Endothelial cell of umbilical vein (primary cell): ENCODE measurements around the gene PRKCZ. TPM values are rescaled to one million over a fixed set of nuclear protein-coding genes. Genes with fewer than 3 reads are reported as not detected.

ENCODE experiments used
- BruUV-seq: library from RNA; stranded (reverse); fragments of 400-500 nt; replicated peaks from 2 replicates; lab custom pipeline; 2021; lab: Mats Ljungman, UMichigan
- CTCF ChIA-PET: fragments of 300-600, 350-600 bp; sonication (Branson Sonifier 250); formaldehyde crosslinking; loops from one replicate; lab custom pipeline; 2021; ENCODE audit warnings: antibody characterized with exemption, inconsistent platforms; lab: Charles Lee
- POLR2A ChIA-PET: fragments of 300-600, 350-600 bp; sonication (Branson Sonifier 250); formaldehyde crosslinking; loops from one replicate; lab custom pipeline; 2021; ENCODE audit warnings: antibody characterized with exemption, inconsistent platforms; lab: Charles Lee
- DNase-seq: peaks from one replicate; pipeline ENCODE4 v3.0.0-alpha.2; 2011; ENCODE audit warnings: low read depth, low spot score
- FAIRE-seq: peaks from 2 replicates; lab custom pipeline; 2011; peaks lifted over from hg19 to GRCh38; lab: Jason Lieb, UNC
- H2AFZ ChIP-seq: 2 replicates; pipeline ENCODE4 v1.6.0; 2012; ENCODE audit warnings: low read depth, low read length, control low read depth, inconsistent platforms
- H3K27ac ChIP-seq: 2 replicates; pipeline ENCODE4 v1.5.1; 2011; ENCODE audit warnings: low read depth, mild to moderate bottlenecking, control low read depth, low read length, moderate library complexity; ENCODE audit not compliant: insufficient read depth
- H3K27me3 ChIP-seq, 2 experiments: 2 replicates each; pipeline versions ENCODE4 v1.6.0 to v1.6.1; 2011; ENCODE audit warnings: low read length in 2 of 2, mixed read lengths in 1 of 2; ENCODE audit not compliant: control insufficient read depth in 2 of 2, insufficient read depth in 2 of 2
- H3K36me3 ChIP-seq, 2 experiments: 2 replicates in 1 of 2; 3 replicates in 1 of 2; pipeline ENCODE4 v1.5.1; 2011; ENCODE audit warnings: low read length in 2 of 2, mild to moderate bottlenecking in 1 of 2, moderate library complexity in 1 of 2; ENCODE audit not compliant: control insufficient read depth in 2 of 2, insufficient read depth in 2 of 2; ENCODE audit errors: extremely low read depth in 1 of 2
- H3K4me1 ChIP-seq: 3 replicates; pipeline ENCODE4 v1.5.1; 2011; ENCODE audit warnings: mild to moderate bottlenecking, low read length; ENCODE audit not compliant: control insufficient read depth, insufficient read depth; ENCODE audit errors: extremely low read depth
- H3K4me2 ChIP-seq: 2 replicates; pipeline ENCODE4 v1.6.1; 2011; ENCODE audit warnings: low read length, control low read depth, mixed read lengths; ENCODE audit not compliant: insufficient read depth
- H3K4me3 ChIP-seq, 3 experiments: fragments of 200-600 bp in 1 of 3; sonication (generic), shearing (Covaris generic) in 1 of 3; replicated peaks in 1 of 3; 2 replicates each; pipeline ENCODE4 v1.5.1; 2011 to 2016; ENCODE audit warnings: control low read depth in 3 of 3, low read length in 3 of 3, mild to moderate bottlenecking in 2 of 3, inconsistent platforms in 1 of 3, low read depth in 1 of 3, moderate library complexity in 1 of 3; ENCODE audit not compliant: insufficient read depth in 1 of 3
- H3K79me2 ChIP-seq: 2 replicates; pipeline ENCODE4 v1.6.0; 2012; ENCODE audit warnings: low read length, inconsistent platforms; ENCODE audit not compliant: control insufficient read depth, insufficient read depth
- H3K9ac ChIP-seq: replicated peaks from 2 replicates; pipeline ENCODE3; 2011; ENCODE audit warnings: low read length, control low read depth; ENCODE audit not compliant: insufficient read depth; ENCODE audit errors: extremely low read depth
- H3K9me1 ChIP-seq: replicated peaks from 3 replicates; pipeline ENCODE4 v1.6.0; 2011; ENCODE audit warnings: mild to moderate bottlenecking, low read length; ENCODE audit not compliant: control insufficient read depth, insufficient read depth; ENCODE audit errors: extremely low read depth
- H3K9me3 ChIP-seq: replicated peaks from 2 replicates; pipeline ENCODE4 v1.5.1; 2012; ENCODE audit warnings: low read length, inconsistent platforms; ENCODE audit not compliant: control insufficient read depth, insufficient read depth
- H4K20me1 ChIP-seq: replicated peaks from 2 replicates; pipeline ENCODE3; 2011; ENCODE audit warnings: mild to moderate bottlenecking, low read length; ENCODE audit not compliant: control insufficient read depth, insufficient read depth; ENCODE audit errors: extremely low read depth
- CTCF ChIP-seq, 2 donors: IDR thresholded peaks; 1 replicate in 1 of 2; 2 replicates in 1 of 2; pipeline ENCODE4 v1.5.1; 2011; ENCODE audit warnings: low read length in 2 of 2, mild to moderate bottlenecking in 2 of 2, moderate library complexity in 2 of 2, control low read depth in 1 of 2, inconsistent platforms in 1 of 2, low read depth in 1 of 2; ENCODE audit not compliant: insufficient read depth in 1 of 2; ENCODE audit errors: extremely low read depth in 1 of 2
- EZH2 ChIP-seq: IDR thresholded peaks from 2 replicates; pipeline ENCODE4 v1.6.1; 2012; ENCODE audit warnings: borderline replicate concordance, low read depth, mild to moderate bottlenecking, moderate library complexity, low read length, inconsistent platforms; ENCODE audit not compliant: severe bottlenecking
- FOS ChIP-seq: IDR thresholded peaks from 2 replicates; pipeline ENCODE4 v1.6.1; 2011; ENCODE audit warnings: mild to moderate bottlenecking, low read length, moderate library complexity, borderline replicate concordance; ENCODE audit not compliant: insufficient read depth
- GATA2 ChIP-seq: IDR thresholded peaks from 2 replicates; pipeline ENCODE4 v1.7.0; 2011; ENCODE audit warnings: low read depth, mild to moderate bottlenecking, moderate library complexity, mixed read lengths, low read length; ENCODE audit not compliant: insufficient read length, insufficient read depth
- JUN ChIP-seq: IDR thresholded peaks from 2 replicates; pipeline ENCODE4 v1.6.1; 2011; ENCODE audit warnings: borderline replicate concordance, low read depth; ENCODE audit not compliant: insufficient read length, insufficient read depth
- MAX ChIP-seq: IDR thresholded peaks from 2 replicates; pipeline ENCODE4 v1.6.1; 2011; ENCODE audit not compliant: insufficient read depth, insufficient read length
- MYC ChIP-seq: IDR thresholded peaks from one replicate; pipeline ENCODE4 v1.6.1; 2011; ENCODE audit warnings: mild to moderate bottlenecking, low read depth, low read length
- POLR2A ChIP-seq: IDR thresholded peaks from 2 replicates; pipeline ENCODE4 v1.6.1; 2012; ENCODE audit warnings: low read depth, mild to moderate bottlenecking, control low read depth, low read length
- POLR2AphosphoS5 ChIP-seq: IDR thresholded peaks from 2 replicates; pipeline ENCODE4 v1.6.1; 2012; ENCODE audit warnings: low read depth, mild to moderate bottlenecking, control low read depth, low read length, moderate library complexity; ENCODE audit not compliant: insufficient read depth
- dilution Hi-C: fragments of 300-500 bp; cut with MboI; formaldehyde crosslinking; loops from one replicate; pipeline ENCODE4 v1.15.0; 2019; ENCODE audit warnings: low sequenced_read_pairs; ENCODE audit not compliant: extremely low pct_ligation_motif_present
- intact Hi-C: fragments of 100-400 bp; cut with micrococcal nuclease; formaldehyde crosslinking; loops from one replicate; pipeline ENCODE4 v1.10.0; 2022
- polyA plus RNA-seq, 4 experiments: library from polyadenylated mRNA; depleted of rRNA in 3 of 4; stranded (reverse) in 3 of 4; unstranded in 1 of 4; fragments of >200 nt; gene quantifications; 2 replicates each; pipeline versions ENCODE4 v1.2.1 to v1.2.3, GENCODE V29; 2011 to 2012; ENCODE audit warnings: missing spikeins in 1 of 4
- total RNA-seq: library from RNA; stranded (reverse); gene quantifications from 2 replicates; pipeline ENCODE4 v1.2.3, GENCODE V29; 2021

PRKCZ gene
- total and polyA plus RNA-seq, 2 donors (not counting 3 experiments of a cell fraction or from before 2014, with no cell fraction given) = 0.22 to 1.7 TPM

- TF ChIP-seq EZH2 (no peak), MYC (no peak), MAX (no peak), CTCF (IDR thresholded peaks at IDR 0.05; ENCODE audit: extremely low read depth in 1 of 2, insufficient read depth in 1 of 2, low read depth in 1 of 2, low read length in 2 of 2) (no peak), POLR2AphosphoS5 (no peak), POLR2A (no peak), JUN (no peak), GATA2 (no peak), FOS (no peak)
- peak; percentile 15 for FAIRE-seq
- ChIA-PET POLR2A (interaction anchor here (1.0 to 1.8 kb wide), 3 partner anchors 9 to 25 kb away, joined by 3 to 17 read pairs (median 9); partner anchors contain the start of gene FAAP20), CTCF (interaction anchor here (0.9 to 12.3 kb wide), 8 partner anchors 9 to 188 kb away, joined by 3 to 631 read pairs (median 3); partner anchors contain the start of genes FAAP20, MORN1 and RER1)
- Histone ChIP-seq H4K20me1 (no peaks in the 10 kb centered on the region), H3K4me2 (no peak overlapping the region), H3K4me1 (peaks cover 32% of the 10 kb centered on the region), H3K4me3 (peak overlapping the region in 1 of 3 experiments; percentile 51), H3K79me2 (no peaks in the 10 kb centered on the region), H3K27ac (peak overlapping the region; percentile 4), H2AFZ (peak overlapping the region; percentile 89), H3K27me3 (no peaks in the 10 kb centered on the region), H3K9me3 (no peaks in the 10 kb centered on the region), H3K9ac (no peak overlapping the region), H3K36me3 (no peaks in the 10 kb centered on the region), H3K9me1 (no peaks in the 10 kb centered on the region)
- BruUV-seq = no TSS peak
- DNase-seq = peak; percentile 23
- intact Hi-C loops (loop anchor here (2.0 kb wide), 2 partner anchors 29 to 75 kb away; no protein-coding TSS in a partner anchor), dilution Hi-C loops (no loop called here)
Measured at GRCh38 chr1:2203671-2204414, 153.6 kb downstream of the PRKCZ start.
